ENCODE results near the gene MED25.

MED25 gene

DNA sequence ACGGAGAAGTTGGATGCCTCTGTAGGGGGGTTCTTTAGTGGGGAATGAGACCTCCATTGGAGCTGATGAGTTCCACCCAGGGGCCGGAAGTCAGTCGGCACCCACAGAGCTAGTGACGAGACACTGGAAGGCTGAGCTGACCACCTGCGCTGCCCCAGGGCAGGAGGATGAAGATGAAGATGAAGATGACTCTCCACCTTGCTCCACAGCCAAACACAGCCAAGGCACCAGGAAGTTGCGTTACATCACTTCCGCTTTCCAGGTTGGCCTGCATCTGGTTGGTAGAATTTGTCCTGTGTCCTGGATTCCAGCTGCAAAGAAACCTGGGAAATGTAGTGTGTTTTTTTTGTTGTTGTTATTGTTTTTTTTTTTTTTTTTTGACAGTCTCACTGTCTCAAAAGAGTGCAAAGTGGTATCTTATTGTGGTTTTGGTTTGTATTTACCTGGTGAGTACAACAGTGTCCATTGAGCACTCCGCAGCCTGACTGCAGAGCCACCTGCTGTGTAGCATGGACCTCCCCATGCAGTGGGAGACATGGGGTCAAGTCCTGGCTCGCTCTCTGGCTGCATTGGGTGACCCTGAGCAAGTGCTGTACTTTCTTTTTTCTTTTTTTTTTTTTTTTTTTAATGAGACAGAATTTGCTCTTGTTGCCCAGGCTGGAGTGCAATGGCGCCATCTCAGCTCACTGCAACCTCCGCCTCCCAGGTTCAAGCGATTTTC, 61.3 kb downstream of the MED25 start:
- in situ Hi-C loops (cut with HindIII; ENCODE audit: low pct_ligation_motif_present, low sequenced_read_pairs), result no loop called here

DNA sequence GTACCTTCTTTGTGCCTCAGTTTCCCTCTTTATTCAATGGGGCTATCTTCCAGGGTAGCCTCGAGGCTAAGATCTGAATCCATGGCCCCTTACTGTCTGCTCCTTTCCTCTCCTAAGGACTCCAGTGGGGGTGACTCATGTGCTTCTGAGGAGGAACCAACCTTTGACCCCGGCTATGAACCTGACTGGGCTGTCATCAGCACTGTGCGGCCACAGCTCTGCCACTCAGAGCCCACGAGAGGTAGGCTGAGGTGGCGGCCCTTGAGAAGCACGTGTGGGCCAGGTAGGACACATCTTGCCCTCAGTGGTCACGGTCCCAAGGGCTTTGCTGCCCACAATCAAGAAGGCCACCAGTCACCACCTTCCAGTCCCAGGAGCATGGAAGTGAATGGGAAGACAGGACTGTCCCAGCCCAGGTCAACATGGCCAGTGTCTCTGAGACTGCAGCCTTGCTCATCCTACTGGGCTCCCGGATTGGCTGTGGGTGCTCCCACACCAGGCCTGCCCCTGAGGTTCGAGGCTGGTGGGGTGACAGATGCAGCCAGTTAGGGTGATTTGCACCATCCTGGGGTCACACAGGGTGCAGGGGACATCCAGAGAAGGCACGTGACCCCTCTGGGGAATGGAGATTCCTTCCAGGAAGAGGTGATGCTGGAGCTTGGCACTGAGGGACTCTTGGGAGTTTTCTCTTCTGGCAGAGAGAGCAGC, 62.2 kb downstream of the MED25 start:
- in situ Hi-C loops (cut with HindIII; ENCODE audit: low pct_ligation_motif_present, low sequenced_read_pairs), result no loop called here

More for the DNA sequence above, 61.3 kb downstream of the MED25 start:
- Histone ChIP-seq H3K27ac (no peak overlapping the region), H3K27me3 (replicated peaks) (no peaks in the 10 kb centered on the region), H3K36me3 (replicated peaks) (peaks cover 40% of the 10 kb centered on the region), H3K4me3 (ENCODE audit: low read depth, low read length) (no peak overlapping the region)
- TF ChIP-seq, protein P1, sequence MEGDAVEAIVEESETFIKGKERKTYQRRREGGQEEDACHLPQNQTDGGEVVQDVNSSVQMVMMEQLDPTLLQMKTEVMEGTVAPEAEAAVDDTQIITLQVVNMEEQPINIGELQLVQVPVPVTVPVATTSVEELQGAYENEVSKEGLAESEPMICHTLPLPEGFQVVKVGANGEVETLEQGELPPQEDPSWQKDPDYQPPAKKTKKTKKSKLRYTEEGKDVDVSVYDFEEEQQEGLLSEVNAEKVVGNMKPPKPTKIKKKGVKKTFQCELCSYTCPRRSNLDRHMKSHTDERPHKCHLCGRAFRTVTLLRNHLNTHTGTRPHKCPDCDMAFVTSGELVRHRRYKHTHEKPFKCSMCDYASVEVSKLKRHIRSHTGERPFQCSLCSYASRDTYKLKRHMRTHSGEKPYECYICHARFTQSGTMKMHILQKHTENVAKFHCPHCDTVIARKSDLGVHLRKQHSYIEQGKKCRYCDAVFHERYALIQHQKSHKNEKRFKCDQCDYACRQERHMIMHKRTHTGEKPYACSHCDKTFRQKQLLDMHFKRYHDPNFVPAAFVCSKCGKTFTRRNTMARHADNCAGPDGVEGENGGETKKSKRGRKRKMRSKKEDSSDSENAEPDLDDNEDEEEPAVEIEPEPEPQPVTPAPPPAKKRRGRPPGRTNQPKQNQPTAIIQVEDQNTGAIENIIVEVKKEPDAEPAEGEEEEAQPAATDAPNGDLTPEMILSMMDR (IDR thresholded peaks at IDR 0.05; ENCODE audit: low read depth, low read length, missing control alignments), result no peak
- no peak for DNase-seq

DNA sequence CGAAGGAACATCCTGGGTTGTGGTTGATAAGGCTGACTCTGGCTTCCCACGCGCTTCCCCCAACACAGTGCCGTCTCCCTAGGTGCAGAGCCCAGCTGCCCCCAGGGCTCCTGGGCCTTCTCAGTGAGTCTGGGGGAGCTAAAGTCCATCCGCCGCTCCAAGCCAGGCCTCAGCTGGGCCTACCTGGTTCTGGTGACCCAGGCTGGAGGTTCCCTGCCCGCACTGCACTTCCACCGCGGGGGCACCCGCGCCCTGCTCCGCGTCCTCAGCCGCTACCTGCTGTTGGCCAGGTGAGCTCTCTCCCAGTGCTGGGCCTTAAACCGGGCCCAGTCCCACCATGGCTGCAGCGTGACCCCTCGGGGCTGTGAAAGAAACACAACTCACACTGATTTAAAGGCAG, 63.1 kb downstream of the MED25 start:
- Histone ChIP-seq H3K27me3 (replicated peaks) (no peaks in the 10 kb centered on the region), H3K36me3 (replicated peaks) (peaks cover 45% of the 10 kb centered on the region), H3K27ac (no peak overlapping the region), H3K4me3 (ENCODE audit: low read depth, low read length) (no peak overlapping the region)
- TF ChIP-seq, protein P1 (IDR thresholded peaks at IDR 0.05; ENCODE audit: low read depth, low read length, missing control alignments), result no peak
- no peak for DNase-seq
- in situ Hi-C loops (cut with HindIII; ENCODE audit: low pct_ligation_motif_present, low sequenced_read_pairs), result no loop called here

More for the DNA sequence above, 62.2 kb downstream of the MED25 start:
- Histone ChIP-seq H3K27ac (no peak overlapping the region), H3K36me3 (replicated peaks) (peaks cover 45% of the 10 kb centered on the region), H3K27me3 (replicated peaks) (no peaks in the 10 kb centered on the region), H3K4me3 (ENCODE audit: low read depth, low read length) (no peak overlapping the region)
- DNase-seq, result no peak
- TF ChIP-seq, protein P1 (IDR thresholded peaks at IDR 0.05; ENCODE audit: low read depth, low read length, missing control alignments), result no peak

DNA sequence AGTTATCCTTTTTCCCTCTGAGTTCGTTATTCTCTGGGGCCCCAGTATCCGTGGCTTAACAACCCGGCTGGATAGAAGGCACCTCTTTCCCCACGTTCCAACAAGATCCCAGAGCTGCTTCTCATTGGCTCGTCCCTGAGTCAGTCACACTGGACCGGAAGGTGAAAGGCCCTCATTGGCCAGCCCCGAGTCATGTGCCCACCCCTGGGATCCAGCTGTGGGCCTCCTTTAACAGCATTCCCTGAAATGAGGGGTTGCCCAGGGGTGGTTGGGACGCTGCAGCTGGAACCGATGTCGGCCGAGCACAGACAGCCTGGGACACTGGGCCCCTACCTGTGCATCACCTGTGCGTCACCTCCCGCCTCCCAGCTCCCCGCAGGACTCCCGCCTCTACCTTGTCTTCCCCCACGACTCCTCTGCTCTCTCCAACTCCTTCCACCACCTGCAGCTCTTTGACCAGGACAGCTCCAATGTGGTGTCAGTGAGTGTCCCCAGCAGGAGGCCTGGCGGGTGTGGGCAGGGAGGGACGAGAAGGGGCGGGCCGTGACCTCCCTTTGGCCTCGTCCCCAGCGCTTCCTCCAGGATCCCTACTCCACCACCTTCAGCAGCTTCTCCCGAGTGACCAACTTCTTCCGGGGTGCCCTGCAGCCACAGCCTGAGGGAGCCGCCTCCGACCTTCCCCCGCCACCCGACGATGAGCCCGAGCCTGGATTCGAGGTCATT, 63.7 kb downstream of the MED25 start:
- H3K27me3 ChIP-seq (replicated peaks), result no peaks in the 10 kb centered on the region
- no peak overlapping the region for H3K27ac ChIP-seq
- peaks cover 44% of the 10 kb centered on the region for H3K36me3 ChIP-seq (replicated peaks)
- TF ChIP-seq, protein P1 (IDR thresholded peaks at IDR 0.05; ENCODE audit: low read depth, low read length, missing control alignments), result no peak
- DNase-seq, result no peak
- H3K4me3 ChIP-seq (ENCODE audit: low read depth, low read length), result no peak overlapping the region
- in situ Hi-C loops (cut with HindIII; ENCODE audit: low pct_ligation_motif_present, low sequenced_read_pairs), result no loop called here

DNA sequence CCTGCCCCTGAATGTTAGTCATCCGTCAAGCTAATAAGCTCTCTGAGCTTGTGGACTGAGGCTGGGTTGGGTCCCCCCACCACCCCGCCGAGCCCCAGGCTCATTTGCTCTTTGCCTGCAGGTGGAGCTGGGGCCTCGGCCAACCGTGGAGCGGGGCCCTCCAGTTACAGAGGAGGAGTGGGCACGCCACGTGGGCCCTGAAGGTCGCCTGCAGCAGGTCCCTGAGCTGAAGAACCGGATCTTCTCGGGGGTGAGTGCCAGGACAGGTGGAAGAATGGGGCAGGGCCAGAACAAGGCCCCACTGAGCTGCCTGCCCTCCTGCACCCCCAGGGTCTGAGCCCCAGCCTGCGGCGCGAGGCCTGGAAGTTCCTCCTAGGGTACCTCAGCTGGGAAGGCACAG, 64.6 kb downstream of the MED25 start:
- in situ Hi-C loops (cut with HindIII; ENCODE audit: low pct_ligation_motif_present, low sequenced_read_pairs), result no loop called here

More for the DNA sequence above, 64.6 kb downstream of the MED25 start:
- no peaks in the 10 kb centered on the region for H3K27me3 ChIP-seq (replicated peaks)
- H3K4me3 ChIP-seq (ENCODE audit: low read depth, low read length), result no peak overlapping the region
- H3K27ac ChIP-seq, result no peak overlapping the region
- H3K36me3 ChIP-seq (replicated peaks), result peaks cover 44% of the 10 kb centered on the region
- DNase-seq, result no peak
- TF ChIP-seq, protein P1 (IDR thresholded peaks at IDR 0.05; ENCODE audit: low read depth, low read length, missing control alignments), result no peak

All from brain microvascular endothelial cell (primary cell).